WTC11 (cell line): ENCODE data around the gene KIF22.

Experiments used
- AFF4 ChIP-seq: sonication (generic); formaldehyde crosslinking; IDR thresholded peaks from 2 replicates; pipeline ENCODE4 v1.8.1; 2023; ENCODE audit warnings: mild to moderate bottlenecking, missing genetic modification reagents, borderline replicate concordance
- ETV6 ChIP-seq: sonication (generic); formaldehyde crosslinking; IDR thresholded peaks from 2 replicates; pipeline ENCODE4 v1.8.1; 2022; ENCODE audit warnings: mild to moderate bottlenecking, missing genetic modification reagents
- FOXJ3 ChIP-seq: sonication (generic); formaldehyde crosslinking; IDR thresholded peaks from 2 replicates; pipeline ENCODE4 v1.9.0; 2021; ENCODE audit warnings: missing genetic modification reagents, mild to moderate bottlenecking, borderline replicate concordance
- IRF2 ChIP-seq: sonication (generic); formaldehyde crosslinking; IDR thresholded peaks from 2 replicates; pipeline ENCODE4 v1.8.0; 2022; ENCODE audit warnings: low read depth, missing genetic modification reagents, borderline replicate concordance
- JUN ChIP-seq: sonication (generic); formaldehyde crosslinking; IDR thresholded peaks from 2 replicates; pipeline ENCODE4 v1.8.0; 2023; ENCODE audit warnings: mild to moderate bottlenecking, missing genetic modification reagents
- MXD4 ChIP-seq: fragments of 250-450 bp; sonication (Bioruptor Pico); IDR thresholded peaks from 2 replicates; pipeline ENCODE4 v1.8.0; 2021; ENCODE audit warnings: mild to moderate bottlenecking, moderate library complexity, borderline replicate concordance
- ZNF121 ChIP-seq: sonication (generic); formaldehyde crosslinking; IDR thresholded peaks from 2 replicates; pipeline ENCODE4 v1.8.0; 2023; ENCODE audit warnings: missing genetic modification reagents
- TF ChIP-seq, protein P1 (sequence below): sonication (generic); formaldehyde crosslinking; IDR thresholded peaks from 2 replicates; pipeline ENCODE4 v1.8.0; 2022; ENCODE audit warnings: mild to moderate bottlenecking, missing genetic modification reagents
- TF ChIP-seq, protein P2 (sequence below): fragments of 200-600 bp; IDR thresholded peaks from 2 replicates; pipeline ENCODE4 v1.8.0; 2022; ENCODE audit warnings: antibody characterized with exemption

DNA sequence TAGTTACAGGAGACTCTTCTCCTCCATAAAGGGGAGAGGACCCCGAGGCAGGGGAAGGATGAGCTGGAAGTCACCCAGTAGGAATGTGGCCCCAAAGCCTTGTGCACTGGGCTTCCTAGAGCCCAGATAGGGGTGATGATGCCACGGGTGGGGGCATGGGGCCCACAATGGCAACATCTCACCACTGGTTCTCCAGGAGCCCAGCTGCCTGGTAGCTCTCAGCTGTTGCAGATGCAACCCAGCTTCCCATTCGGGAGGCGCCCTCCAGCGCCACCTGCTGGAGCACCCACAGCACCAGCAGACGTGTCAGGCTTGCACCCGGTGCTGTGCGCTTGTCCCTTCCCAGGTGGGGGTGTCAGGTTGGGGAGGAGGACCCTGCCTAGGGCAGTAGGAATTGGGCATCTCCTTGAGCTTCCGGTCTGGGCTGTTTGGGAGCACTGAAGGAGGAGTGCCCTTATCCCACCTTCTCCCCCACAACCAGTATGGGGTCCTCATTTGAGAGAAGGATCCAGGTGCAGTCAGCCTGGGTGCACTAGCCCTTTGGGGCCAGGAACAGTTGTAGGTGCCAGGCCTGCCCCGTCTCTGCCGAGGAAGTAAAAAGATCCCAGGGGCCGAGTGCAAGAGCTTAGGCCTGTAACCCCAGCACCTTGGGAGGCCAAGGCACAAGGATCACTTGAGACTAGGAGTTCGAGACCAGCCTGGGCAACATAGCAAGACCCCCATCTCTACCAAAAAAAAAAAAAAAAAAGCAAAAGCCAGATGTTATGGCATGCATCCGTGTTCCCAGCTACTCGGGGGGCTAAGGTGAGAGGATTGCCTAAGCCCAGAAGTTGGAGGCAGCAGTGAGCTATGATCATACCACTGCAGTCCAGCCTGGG is 58.1 kb downstream of the KIF22 start:
- TF ChIP-seq, protein P1, sequence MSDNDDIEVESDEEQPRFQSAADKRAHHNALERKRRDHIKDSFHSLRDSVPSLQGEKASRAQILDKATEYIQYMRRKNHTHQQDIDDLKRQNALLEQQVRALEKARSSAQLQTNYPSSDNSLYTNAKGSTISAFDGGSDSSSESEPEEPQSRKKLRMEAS, result no peak
- TF ChIP-seq, protein P2, sequence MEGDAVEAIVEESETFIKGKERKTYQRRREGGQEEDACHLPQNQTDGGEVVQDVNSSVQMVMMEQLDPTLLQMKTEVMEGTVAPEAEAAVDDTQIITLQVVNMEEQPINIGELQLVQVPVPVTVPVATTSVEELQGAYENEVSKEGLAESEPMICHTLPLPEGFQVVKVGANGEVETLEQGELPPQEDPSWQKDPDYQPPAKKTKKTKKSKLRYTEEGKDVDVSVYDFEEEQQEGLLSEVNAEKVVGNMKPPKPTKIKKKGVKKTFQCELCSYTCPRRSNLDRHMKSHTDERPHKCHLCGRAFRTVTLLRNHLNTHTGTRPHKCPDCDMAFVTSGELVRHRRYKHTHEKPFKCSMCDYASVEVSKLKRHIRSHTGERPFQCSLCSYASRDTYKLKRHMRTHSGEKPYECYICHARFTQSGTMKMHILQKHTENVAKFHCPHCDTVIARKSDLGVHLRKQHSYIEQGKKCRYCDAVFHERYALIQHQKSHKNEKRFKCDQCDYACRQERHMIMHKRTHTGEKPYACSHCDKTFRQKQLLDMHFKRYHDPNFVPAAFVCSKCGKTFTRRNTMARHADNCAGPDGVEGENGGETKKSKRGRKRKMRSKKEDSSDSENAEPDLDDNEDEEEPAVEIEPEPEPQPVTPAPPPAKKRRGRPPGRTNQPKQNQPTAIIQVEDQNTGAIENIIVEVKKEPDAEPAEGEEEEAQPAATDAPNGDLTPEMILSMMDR, result peak; percentile 78
- TF ChIP-seq JUN (CRISPR knock-in tag) (no peak), MXD4 (CRISPR knock-in tag) (no peak), ETV6 (no peak), IRF2 (CRISPR knock-in tag) (no peak), FOXJ3 (CRISPR knock-in tag) (no peak), AFF4 (CRISPR knock-in tag) (no peak), ZNF121 (CRISPR knock-in tag) (peak; percentile 68)
